Fibroblast of lung (primary cell): ENCODE data around the gene TRRAP.
"Not testable (repeated sequence)": the region's sequence is repeated elsewhere in the genome, so short reads cannot be mapped to it uniquely, and the experiment has no call there.

ENCODE experiments used
- EZH2 ChIP-seq: IDR thresholded peaks from 2 replicates; pipeline ENCODE4 v1.5.1; 2012; ENCODE audit warnings: low read length, control low read depth, mild to moderate bottlenecking; ENCODE audit errors: missing control alignments
- TF ChIP-seq, protein P1 (sequence below), 2 donors: IDR thresholded peaks in 1 of 2; conservative IDR thresholded peaks in 1 of 2; 1 replicate in 1 of 2; 2 replicates in 1 of 2; pipeline ENCODE4 v1.5.1; 2011 to 2012; ENCODE audit warnings: low read length in 2 of 2, control low read depth in 1 of 2, inconsistent platforms in 1 of 2, low read depth in 1 of 2, mild to moderate bottlenecking in 1 of 2

DNA sequence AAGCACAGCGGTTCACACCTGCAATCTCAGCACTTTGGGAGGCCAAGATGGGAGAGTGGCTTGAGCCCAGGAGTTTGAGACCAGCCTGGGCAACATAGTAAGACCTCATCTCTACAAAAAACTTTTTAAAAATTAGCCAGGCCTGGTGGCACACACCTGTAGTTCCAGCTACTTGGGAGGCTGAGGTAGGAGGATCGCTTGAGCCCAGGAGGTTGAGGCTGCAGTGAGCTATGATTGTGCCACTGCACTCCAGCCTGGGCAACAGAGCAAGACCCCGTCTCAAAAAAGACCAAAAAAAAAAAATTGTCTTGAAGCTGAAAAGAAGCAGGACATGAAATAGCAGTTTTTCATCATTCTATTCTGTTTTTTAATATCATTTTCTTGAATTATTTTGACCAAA lies 166.5 kb downstream of the TRRAP start:
- TF ChIP-seq, protein P1, sequence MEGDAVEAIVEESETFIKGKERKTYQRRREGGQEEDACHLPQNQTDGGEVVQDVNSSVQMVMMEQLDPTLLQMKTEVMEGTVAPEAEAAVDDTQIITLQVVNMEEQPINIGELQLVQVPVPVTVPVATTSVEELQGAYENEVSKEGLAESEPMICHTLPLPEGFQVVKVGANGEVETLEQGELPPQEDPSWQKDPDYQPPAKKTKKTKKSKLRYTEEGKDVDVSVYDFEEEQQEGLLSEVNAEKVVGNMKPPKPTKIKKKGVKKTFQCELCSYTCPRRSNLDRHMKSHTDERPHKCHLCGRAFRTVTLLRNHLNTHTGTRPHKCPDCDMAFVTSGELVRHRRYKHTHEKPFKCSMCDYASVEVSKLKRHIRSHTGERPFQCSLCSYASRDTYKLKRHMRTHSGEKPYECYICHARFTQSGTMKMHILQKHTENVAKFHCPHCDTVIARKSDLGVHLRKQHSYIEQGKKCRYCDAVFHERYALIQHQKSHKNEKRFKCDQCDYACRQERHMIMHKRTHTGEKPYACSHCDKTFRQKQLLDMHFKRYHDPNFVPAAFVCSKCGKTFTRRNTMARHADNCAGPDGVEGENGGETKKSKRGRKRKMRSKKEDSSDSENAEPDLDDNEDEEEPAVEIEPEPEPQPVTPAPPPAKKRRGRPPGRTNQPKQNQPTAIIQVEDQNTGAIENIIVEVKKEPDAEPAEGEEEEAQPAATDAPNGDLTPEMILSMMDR (conservative IDR thresholded peaks at IDR 0.05 in 1 of 2, IDR thresholded peaks at IDR 0.05 in 1 of 2; ENCODE audit: low read depth in 1 of 2, low read length in 2 of 2), result not testable (repeated sequence)
- TF ChIP-seq EZH2, result not testable (repeated sequence)
